Kidney (tissue), 14 donors: ENCODE results near the gene COL8A1. TPM values are rescaled to one million over a fixed set of nuclear protein-coding genes. Genes with fewer than 3 reads are reported as not detected.

Experiments used
- DNase-seq, 5 donors: peaks; one replicate each; pipeline ENCODE4 v3.0.0-alpha.2; 2013 to 2020
- FAIRE-seq: peaks from 2 replicates; lab custom pipeline; 2012; peaks lifted over from hg19 to GRCh38; lab: Jason Lieb, UNC
- H3K27ac ChIP-seq, 2 donors: one replicate each; pipeline ENCODE4 v1.7.0; 2013; ENCODE audit warnings: low read depth in 2 of 2, low read length in 2 of 2, inconsistent platforms in 1 of 2
- H3K27me3 ChIP-seq: one replicate; pipeline ENCODE4 v1.7.1; 2013; ENCODE audit warnings: low read length, inconsistent platforms; ENCODE audit not compliant: control insufficient read depth, insufficient read depth
- H3K36me3 ChIP-seq, 3 donors: one replicate each; pipeline versions ENCODE4 v1.7.0 to v1.7.1; 2013; ENCODE audit warnings: low read length in 3 of 3, control low read depth in 1 of 3, inconsistent platforms in 1 of 3; ENCODE audit not compliant: insufficient read depth in 3 of 3, control insufficient read depth in 2 of 3
- H3K4me1 ChIP-seq, 3 donors: one replicate each; pipeline versions ENCODE4 v1.7.0 to v1.7.1; 2013; ENCODE audit warnings: low read length in 3 of 3, inconsistent platforms in 1 of 3, low read depth in 1 of 3; ENCODE audit not compliant: control insufficient read depth in 2 of 3, insufficient read depth in 2 of 3
- H3K4me3 ChIP-seq, 3 donors: one replicate each; pipeline versions ENCODE4 v1.7.0 to v1.8.1; 2013; ENCODE audit warnings: low read length in 3 of 3, control low read depth in 1 of 3, inconsistent platforms in 1 of 3
- H3K9ac ChIP-seq, 3 donors: one replicate each; pipeline versions ENCODE4 v1.7.0 to v1.7.1; 2013; ENCODE audit warnings: low read length in 3 of 3, control low read depth in 1 of 3, inconsistent platforms in 1 of 3
- H3K9me3 ChIP-seq, 3 donors: one replicate each; pipeline versions ENCODE4 v1.7.0 to v1.7.1; 2013; ENCODE audit warnings: low read length in 3 of 3, control low read depth in 1 of 3, inconsistent platforms in 1 of 3; ENCODE audit not compliant: control insufficient read depth in 2 of 3, insufficient read depth in 1 of 3
- intact Hi-C: fragments of 100-400 bp; cut with DNase I; formaldehyde crosslinking; loops from one replicate; pipeline ENCODE4 v1.11.1; 2022
- polyA plus RNA-seq: library from polyadenylated mRNA; stranded (reverse); fragments of 350-450 nt; fragmentation: Illumina TruSeq; extraction: RNeasy Lipid Tissue Mini Kit (QIAGEN cat#74804); gene quantifications from one replicate; pipeline ENCODE4 v1.2.3, GENCODE V29; 2014; ENCODE audit warnings: low read depth, low replicate concordance; ENCODE audit not compliant: insufficient read depth
- total RNA-seq: library from RNA; stranded (reverse); fragmentation: NEBNext Ultra II Directional; extraction: Animal tissue kit (Norgen Biotek cat#: 25700); gene quantifications from one replicate; pipeline ENCODE4 v1.2.1, GENCODE V29; 2021
- TF ChIP-seq, protein P1 (sequence below): IDR thresholded peaks from 3 replicates; pipeline ENCODE4 v1.5.1; 2012; ENCODE audit warnings: mild to moderate bottlenecking, moderate library complexity, borderline replicate concordance; ENCODE audit not compliant: insufficient read depth; ENCODE audit errors: extremely low read depth
- donor health status: control.
- donor health status: control.
- donor health status: control.
- donor health status: control.
- donor health status: control.
- donor health status: DM: yes; HTN: yes; CAD: no.
- donor health status: Normal renal cell carcinoma (clear cell type).

Gene COL8A1
- total and polyA plus RNA-seq, 2 donors from 2014 or later = 3.6 to 24.2 TPM

DNA sequence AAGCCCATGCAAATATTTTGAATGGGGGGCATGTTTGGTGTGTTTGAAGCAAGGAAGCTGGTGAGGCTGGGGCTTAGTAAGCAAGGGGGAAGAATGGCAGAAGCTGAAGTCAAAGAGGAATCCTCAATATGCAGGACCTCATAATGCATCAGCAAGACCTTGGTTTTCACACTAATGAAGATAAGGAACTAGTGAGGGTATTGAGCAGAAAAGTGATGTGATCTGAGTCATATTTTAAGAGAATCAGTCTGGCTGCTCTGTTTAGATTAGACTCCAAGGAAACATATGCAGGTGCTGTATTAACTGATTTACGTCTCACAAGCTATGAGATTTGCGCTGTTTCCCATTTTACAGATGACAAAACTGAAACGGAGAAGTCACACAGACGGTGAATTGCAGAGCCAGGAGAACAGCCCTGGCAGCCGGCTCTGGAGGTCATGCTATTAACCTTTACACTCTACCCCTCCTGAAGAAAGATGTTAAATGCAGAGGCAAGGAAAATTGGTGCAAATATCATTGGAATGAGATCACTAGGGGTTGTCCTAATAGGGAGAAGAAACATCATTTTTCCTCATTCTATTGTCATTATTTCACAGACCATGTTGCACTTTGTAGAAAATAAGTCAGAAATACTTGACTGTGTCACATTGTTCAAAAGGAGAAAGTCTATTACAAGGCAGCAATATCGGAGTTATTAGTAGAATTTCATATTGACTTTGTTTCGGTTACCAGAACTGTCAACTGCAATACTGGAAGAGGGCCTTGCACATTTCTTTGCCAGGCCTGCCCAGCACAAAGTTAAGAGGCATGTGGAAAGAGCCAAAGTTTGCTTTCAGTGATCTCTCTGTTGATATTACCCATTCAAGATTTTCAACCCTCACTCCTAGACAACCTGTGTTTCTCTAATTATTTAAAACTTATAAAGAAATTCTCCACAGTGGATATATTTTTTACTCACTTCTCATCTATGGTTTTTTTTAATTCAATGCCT lies 64.9 kb downstream of the COL8A1 start:
- Histone ChIP-seq H3K9me3 (no peaks in the 10 kb centered on the region), H3K9ac (no peak overlapping the region), H3K4me1 (peaks cover 0 to 3% (median 3%) of the 10 kb centered on the region in 3 donors), H3K4me3 (no peak overlapping the region), H3K27ac (no peak overlapping the region), H3K36me3 (no peaks in the 10 kb centered on the region), H3K27me3 (no peaks in the 10 kb centered on the region)
- FAIRE-seq (no peak), DNase-seq (no peak)
- TF ChIP-seq, protein P1, sequence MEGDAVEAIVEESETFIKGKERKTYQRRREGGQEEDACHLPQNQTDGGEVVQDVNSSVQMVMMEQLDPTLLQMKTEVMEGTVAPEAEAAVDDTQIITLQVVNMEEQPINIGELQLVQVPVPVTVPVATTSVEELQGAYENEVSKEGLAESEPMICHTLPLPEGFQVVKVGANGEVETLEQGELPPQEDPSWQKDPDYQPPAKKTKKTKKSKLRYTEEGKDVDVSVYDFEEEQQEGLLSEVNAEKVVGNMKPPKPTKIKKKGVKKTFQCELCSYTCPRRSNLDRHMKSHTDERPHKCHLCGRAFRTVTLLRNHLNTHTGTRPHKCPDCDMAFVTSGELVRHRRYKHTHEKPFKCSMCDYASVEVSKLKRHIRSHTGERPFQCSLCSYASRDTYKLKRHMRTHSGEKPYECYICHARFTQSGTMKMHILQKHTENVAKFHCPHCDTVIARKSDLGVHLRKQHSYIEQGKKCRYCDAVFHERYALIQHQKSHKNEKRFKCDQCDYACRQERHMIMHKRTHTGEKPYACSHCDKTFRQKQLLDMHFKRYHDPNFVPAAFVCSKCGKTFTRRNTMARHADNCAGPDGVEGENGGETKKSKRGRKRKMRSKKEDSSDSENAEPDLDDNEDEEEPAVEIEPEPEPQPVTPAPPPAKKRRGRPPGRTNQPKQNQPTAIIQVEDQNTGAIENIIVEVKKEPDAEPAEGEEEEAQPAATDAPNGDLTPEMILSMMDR = no peak
- intact Hi-C loops = no loop called here

DNA sequence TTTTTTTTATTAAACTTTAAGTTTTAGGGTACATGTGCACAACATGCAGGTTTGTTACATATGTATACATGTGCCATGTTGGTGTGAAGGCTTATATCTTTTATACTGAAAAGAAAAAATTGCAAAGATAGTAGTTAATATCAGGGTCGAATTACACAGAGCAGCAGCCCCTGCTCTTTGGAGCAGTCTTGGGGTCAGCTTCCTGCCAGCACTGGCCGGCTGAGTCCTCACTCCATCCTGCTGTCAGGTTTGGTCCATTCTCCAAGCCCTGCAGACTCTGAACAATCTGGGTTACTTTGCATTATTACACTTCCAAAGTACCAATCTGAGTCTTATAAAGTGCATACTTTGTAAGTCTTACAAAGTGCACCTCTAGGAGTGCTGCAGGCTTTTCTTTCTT lies 66.0 kb downstream of the COL8A1 start:
- Histone ChIP-seq H3K36me3 (no peaks in the 10 kb centered on the region), H3K4me3 (no peak overlapping the region)
- no peak for FAIRE-seq

DNA sequence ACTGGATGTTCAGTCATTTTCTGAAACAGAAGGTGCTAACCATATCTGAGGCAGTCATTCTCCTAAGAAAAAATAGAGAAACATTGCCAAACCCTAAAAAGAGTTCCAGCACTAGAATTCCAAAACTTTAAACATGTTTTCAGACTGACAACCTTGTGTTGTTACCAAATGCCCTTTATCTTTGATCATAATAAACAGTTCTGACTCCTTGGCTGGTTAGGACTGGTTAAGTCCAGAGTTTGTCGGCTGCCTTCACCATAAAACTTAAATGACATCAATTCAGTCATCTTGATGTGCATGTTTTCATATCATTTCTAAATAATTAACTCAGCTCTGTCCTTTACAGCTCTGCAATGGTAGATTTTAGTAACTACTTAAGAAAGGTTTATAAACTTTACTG lies 68.0 kb downstream of the COL8A1 start:
- no peak overlapping the region for H3K27ac ChIP-seq
- no peak overlapping the region for H3K9ac ChIP-seq
- no peak for FAIRE-seq
- DNase-seq = no peak
- H3K4me3 ChIP-seq = no peak overlapping the region
- TF ChIP-seq, protein P1 = no peak
- intact Hi-C loops = no loop called here
- peaks cover 0 to 3% (median under 1%) of the 10 kb centered on the region in 3 donors for H3K4me1 ChIP-seq
- no peaks in the 10 kb centered on the region for H3K27me3 ChIP-seq
- no peaks in the 10 kb centered on the region for H3K36me3 ChIP-seq
- H3K9me3 ChIP-seq = no peaks in the 10 kb centered on the region

More for the DNA sequence above, 66.0 kb downstream of the COL8A1 start:
- no peak for DNase-seq
- Histone ChIP-seq H3K27me3 (no peaks in the 10 kb centered on the region), H3K4me1 (peaks cover 0 to 3% (median 3%) of the 10 kb centered on the region in 3 donors), H3K9me3 (no peaks in the 10 kb centered on the region), H3K9ac (no peak overlapping the region), H3K27ac (no peak overlapping the region)
- TF ChIP-seq, protein P1 = no peak
- intact Hi-C loops = no loop called here
